Neuronal stem cell (in vitro differentiated cells): ENCODE measurements around the gene NRG3.

Experiments
- DNase-seq: peaks from one replicate; pipeline ENCODE4 v3.0.0-alpha.2; 2013; ENCODE audit warnings: low spot score
- H2AFZ ChIP-seq: one replicate; pipeline ENCODE4 v1.6.1; 2013; ENCODE audit warnings: mild to moderate bottlenecking, low read length, inconsistent platforms
- H2AK5ac ChIP-seq: 2 replicates; pipeline ENCODE4 v1.6.1; 2013; ENCODE audit warnings: low read depth, mild to moderate bottlenecking, inconsistent platforms, low read length, moderate library complexity, mixed read lengths
- H2BK120ac ChIP-seq: 2 replicates; pipeline ENCODE4 v1.6.1; 2013; ENCODE audit warnings: low read depth, mild to moderate bottlenecking, inconsistent platforms, low read length, moderate library complexity, mixed read lengths
- H2BK12ac ChIP-seq: one replicate; pipeline ENCODE4 v1.6.1; 2013; ENCODE audit warnings: low read length, inconsistent platforms
- H2BK15ac ChIP-seq: 2 replicates; pipeline ENCODE4 v1.6.1; 2013; ENCODE audit warnings: mild to moderate bottlenecking, low read length, inconsistent platforms, mixed read lengths
- H2BK5ac ChIP-seq: one replicate; pipeline ENCODE4 v1.6.1; 2013; ENCODE audit warnings: inconsistent platforms, mild to moderate bottlenecking, low read length, moderate library complexity
- H3K14ac ChIP-seq: one replicate; pipeline ENCODE4 v1.6.1; 2013; ENCODE audit warnings: low read length, inconsistent platforms
- H3K18ac ChIP-seq: 2 replicates; pipeline ENCODE4 v1.6.1; 2013; ENCODE audit warnings: low read length, inconsistent platforms
- H3K23ac ChIP-seq: 2 replicates; pipeline ENCODE4 v1.6.1; 2013; ENCODE audit warnings: low read depth, mild to moderate bottlenecking, mixed read lengths, low read length, inconsistent platforms; ENCODE audit not compliant: poor library complexity
- H3K27ac ChIP-seq: replicated peaks from 3 replicates; pipeline ENCODE4 v1.5.1; 2013; ENCODE audit warnings: low read length, inconsistent platforms
- H3K27me3 ChIP-seq, 3 experiments: 2 replicates each; pipeline ENCODE4 v1.6.1; 2013; ENCODE audit warnings: low read length in 3 of 3, mild to moderate bottlenecking in 2 of 3, inconsistent platforms in 1 of 3, low read depth in 1 of 3, mixed read lengths in 1 of 3, moderate library complexity in 1 of 3; ENCODE audit not compliant: control insufficient read depth in 3 of 3, insufficient read depth in 3 of 3
- H3K36me3 ChIP-seq, 2 donors: replicated peaks in 1 of 2; 2 replicates each; pipeline ENCODE4 v1.6.1; 2013; ENCODE audit warnings: low read length in 2 of 2; ENCODE audit not compliant: control insufficient read depth in 2 of 2, insufficient read depth in 2 of 2
- H3K4ac ChIP-seq: 2 replicates; pipeline ENCODE4 v1.6.1; 2013; ENCODE audit warnings: inconsistent platforms, mild to moderate bottlenecking, low read length, moderate library complexity
- H3K4me1 ChIP-seq, 2 donors: 1 replicate in 1 of 2; 2 replicates in 1 of 2; pipeline ENCODE4 v1.6.1; 2013; ENCODE audit warnings: low read length in 2 of 2, low read depth in 1 of 2; ENCODE audit not compliant: control insufficient read depth in 2 of 2, insufficient read depth in 1 of 2
- H3K4me2 ChIP-seq: one replicate; pipeline ENCODE4 v1.6.1; 2013; ENCODE audit warnings: mild to moderate bottlenecking, low read length, inconsistent platforms; ENCODE audit not compliant: insufficient read depth, poor library complexity, severe bottlenecking
- H3K4me3 ChIP-seq, 2 donors: 2 replicates each; pipeline ENCODE4 v1.5.1; 2013; ENCODE audit warnings: low read length in 2 of 2, mild to moderate bottlenecking in 2 of 2, inconsistent platforms in 1 of 2, moderate library complexity in 1 of 2
- H3K79me1 ChIP-seq: one replicate; pipeline ENCODE4 v1.6.1; 2013; ENCODE audit warnings: low read depth, mild to moderate bottlenecking, inconsistent platforms, low read length, moderate library complexity
- H3K9ac ChIP-seq: one replicate; pipeline ENCODE4 v1.6.1; 2013; ENCODE audit warnings: mild to moderate bottlenecking, low read depth, low read length, inconsistent platforms; ENCODE audit not compliant: poor library complexity
- H3K9me3 ChIP-seq, 2 donors: replicated peaks in 1 of 2; 2 replicates each; pipeline versions ENCODE3 to v1.6.1; 2013; ENCODE audit warnings: low read length in 2 of 2, mild to moderate bottlenecking in 2 of 2, inconsistent platforms in 1 of 2, low read depth in 1 of 2, mixed read lengths in 1 of 2, moderate library complexity in 1 of 2; ENCODE audit not compliant: control insufficient read depth in 2 of 2, insufficient read depth in 1 of 2
- H4K8ac ChIP-seq: one replicate; pipeline ENCODE4 v1.6.1; 2013; ENCODE audit warnings: low read depth, mild to moderate bottlenecking, inconsistent platforms, low read length, moderate library complexity
- H4K91ac ChIP-seq: one replicate; pipeline ENCODE4 v1.6.1; 2013; ENCODE audit warnings: low read length, low read depth, mild to moderate bottlenecking, inconsistent platforms; ENCODE audit not compliant: poor library complexity
- WGBS, 2 donors: extraction: QIAGEN DNeasy Blood & Tissue Kit; methylation state at CpG; one replicate each; pipeline ENCODE4 v1.1.7; 2013; ENCODE audit warnings: missing lambda C conversion rate in 2 of 2, mixed read lengths in 1 of 2; ENCODE audit not compliant: insufficient read length in 2 of 2, insufficient replicate concordance in 1 of 2; ENCODE audit errors: extremely low coverage in 2 of 2; 5-methylcytosine and 5-hydroxymethylcytosine counted together

NRG3 gene

GRCh38 chr10:82358486-82359099, 483.6 kb downstream of the NRG3 start:
- no peak overlapping the region for H3K4ac ChIP-seq
- no peak overlapping the region for H2BK5ac ChIP-seq
- H3K36me3 ChIP-seq: no peaks in the 10 kb centered on the region
- H2AK5ac ChIP-seq: no peak overlapping the region
- DNase-seq: no peak
- H4K8ac ChIP-seq: no peak overlapping the region
- H2BK15ac ChIP-seq: no peak overlapping the region
- peaks cover 0 to 1% of the 10 kb centered on the region in 2 donors for H3K4me1 ChIP-seq
- no peaks in the 10 kb centered on the region for H3K9me3 ChIP-seq
- no CpG with 5 or more reads among the region's 16 CpGs for WGBS, 2 donors
- peak overlapping the region; percentile 5 for H3K9ac ChIP-seq
- no peaks in the 10 kb centered on the region for H3K27me3 ChIP-seq
- H2AFZ ChIP-seq: peak overlapping the region; percentile 18
- H3K4me2 ChIP-seq: no peak overlapping the region
- no peak overlapping the region for H3K27ac ChIP-seq
- no peaks in the 10 kb centered on the region for H3K79me1 ChIP-seq
- H4K91ac ChIP-seq: peak overlapping the region; percentile 15
- H2BK120ac ChIP-seq: no peak overlapping the region
- H2BK12ac ChIP-seq: no peak overlapping the region
- H3K23ac ChIP-seq: no peak overlapping the region
- peak overlapping the region; percentile 86 for H3K14ac ChIP-seq
- no peak overlapping the region for H3K4me3 ChIP-seq
- H3K18ac ChIP-seq: peak overlapping the region; percentile 64

DNA sequence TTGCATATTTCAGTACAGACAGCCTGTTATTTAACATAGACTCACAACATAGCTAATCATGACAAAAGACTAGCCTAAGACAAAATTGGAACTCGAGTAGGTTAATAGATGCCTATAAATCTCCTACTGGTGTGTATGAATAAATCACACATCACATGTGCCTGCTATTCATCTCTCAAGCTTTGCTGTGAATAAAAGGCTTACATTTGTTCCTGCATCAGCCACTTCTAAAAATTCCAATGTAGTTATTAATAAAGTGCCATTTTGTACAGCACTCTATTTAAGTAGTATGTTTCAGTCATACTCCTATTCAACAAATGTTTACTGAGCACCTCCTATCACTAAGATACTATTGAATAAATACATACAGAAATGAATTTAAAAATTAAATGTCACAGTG, 486.3 kb downstream of the NRG3 start:
- no CpG with 5 or more reads among the region's 1 CpG for WGBS, 2 donors
- no peak overlapping the region for H2BK15ac ChIP-seq
- no peak for DNase-seq
- no peak overlapping the region for H3K14ac ChIP-seq
- H4K91ac ChIP-seq: no peak overlapping the region
- H2AK5ac ChIP-seq: no peak overlapping the region
- no peak overlapping the region for H3K18ac ChIP-seq
- no peak overlapping the region for H2BK120ac ChIP-seq
- H3K9me3 ChIP-seq: no peaks in the 10 kb centered on the region
- H3K4me1 ChIP-seq: peaks cover 0 to 1% of the 10 kb centered on the region in 2 donors
- no peak overlapping the region for H3K4ac ChIP-seq
- no peak overlapping the region for H3K23ac ChIP-seq
- no peaks in the 10 kb centered on the region for H3K27me3 ChIP-seq
- H3K9ac ChIP-seq: no peak overlapping the region
- no peak overlapping the region for H3K4me3 ChIP-seq
- no peak overlapping the region for H3K4me2 ChIP-seq
- H3K27ac ChIP-seq: no peak overlapping the region
- no peak overlapping the region for H4K8ac ChIP-seq
- no peak overlapping the region for H2AFZ ChIP-seq
- H2BK12ac ChIP-seq: no peak overlapping the region
- no peaks in the 10 kb centered on the region for H3K79me1 ChIP-seq
- H2BK5ac ChIP-seq: no peak overlapping the region
- H3K36me3 ChIP-seq: no peaks in the 10 kb centered on the region

- no peak overlapping the region for H2BK5ac ChIP-seq
- H2BK12ac ChIP-seq: no peak overlapping the region
- H3K4ac ChIP-seq: no peak overlapping the region
- no peak overlapping the region for H2BK15ac ChIP-seq
- no peaks in the 10 kb centered on the region for H3K79me1 ChIP-seq
- no peak overlapping the region for H3K18ac ChIP-seq
- H3K14ac ChIP-seq: no peak overlapping the region
- H2AK5ac ChIP-seq: no peak overlapping the region
- no peak overlapping the region for H4K8ac ChIP-seq
- H3K9ac ChIP-seq: no peak overlapping the region
- H3K36me3 ChIP-seq: no peaks in the 10 kb centered on the region
- no peak overlapping the region for H3K4me3 ChIP-seq
- no peaks in the 10 kb centered on the region for H3K4me1 ChIP-seq
- no peak overlapping the region for H3K4me2 ChIP-seq
- WGBS, 2 donors: no CpG with 5 or more reads among the region's 4 CpGs
- H3K27me3 ChIP-seq: no peaks in the 10 kb centered on the region
- H2AFZ ChIP-seq: no peak overlapping the region
- no peak overlapping the region for H3K27ac ChIP-seq
- H3K23ac ChIP-seq: no peak overlapping the region
- H2BK120ac ChIP-seq: no peak overlapping the region
- H4K91ac ChIP-seq: no peak overlapping the region
- no peaks in the 10 kb centered on the region for H3K9me3 ChIP-seq
- peak; percentile 8 for DNase-seq
Observed at GRCh38 chr10:82377608-82378007, 502.6 kb downstream of the NRG3 start.

GRCh38 chr10:82378146-82378545, 503.2 kb downstream of the NRG3 start:
- Histone ChIP-seq H3K4ac (no peak overlapping the region), H3K4me1 (no peaks in the 10 kb centered on the region), H2AFZ (no peak overlapping the region), H4K91ac (no peak overlapping the region), H3K27ac (no peak overlapping the region), H3K9me3 (no peaks in the 10 kb centered on the region), H3K23ac (no peak overlapping the region), H3K4me3 (no peak overlapping the region), H3K14ac (no peak overlapping the region), H3K4me2 (no peak overlapping the region), H3K36me3 (no peaks in the 10 kb centered on the region), H2BK15ac (no peak overlapping the region), H4K8ac (no peak overlapping the region), H2BK5ac (no peak overlapping the region), H3K27me3 (no peaks in the 10 kb centered on the region), H2BK12ac (no peak overlapping the region), H2AK5ac (no peak overlapping the region), H3K79me1 (no peaks in the 10 kb centered on the region), H2BK120ac (no peak overlapping the region), H3K18ac (no peak overlapping the region), H3K9ac (no peak overlapping the region)
- DNase-seq: no peak
- WGBS, 2 donors: no CpG with 5 or more reads among the region's 2 CpGs
